H1 (cell line): ENCODE results near the gene ESRP2. TPM values are rescaled to one million over a fixed set of nuclear protein-coding genes. Genes with fewer than 3 reads are reported as not detected.

Source experiments
- FOSL1 ChIP-seq: IDR thresholded peaks from 2 replicates; pipeline ENCODE4 v1.6.1; 2011; ENCODE audit warnings: mild to moderate bottlenecking, low read depth, low read length, moderate library complexity; ENCODE audit not compliant: insufficient read depth
- HDAC6 ChIP-seq: IDR thresholded peaks from one replicate; pipeline ENCODE4 v1.7.1; 2012; ENCODE audit warnings: low read depth, mild to moderate bottlenecking, inconsistent platforms, low read length, moderate library complexity
- MAFK ChIP-seq: IDR thresholded peaks from 2 replicates; pipeline ENCODE4 v1.6.1; 2012; ENCODE audit warnings: low read depth, mild to moderate bottlenecking, improper control_type of control experiment, low read length
- NRF1 ChIP-seq: IDR thresholded peaks from 2 replicates; pipeline ENCODE4 v1.6.1; 2011; ENCODE audit warnings: mild to moderate bottlenecking, low read depth, low read length, improper control_type of control experiment
- SIN3A ChIP-seq, 2 experiments: IDR thresholded peaks in 1 of 2; conservative IDR thresholded peaks in 1 of 2; 2 replicates each; pipeline ENCODE4 v1.6.1; 2011 to 2012; ENCODE audit warnings: low read length in 2 of 2, improper control_type of control experiment in 1 of 2, low read depth in 1 of 2, mild to moderate bottlenecking in 1 of 2
- SP4 ChIP-seq: IDR thresholded peaks from 2 replicates; pipeline ENCODE4 v1.6.1; 2012; ENCODE audit warnings: low read length, inconsistent platforms
- TEAD4 ChIP-seq: IDR thresholded peaks from 2 replicates; pipeline ENCODE4 v1.6.1; 2012; ENCODE audit warnings: low read depth, low read length, inconsistent platforms, mixed read lengths
- polyA plus RNA-seq, 7 experiments: library from polyadenylated mRNA; depleted of rRNA in 3 of 7; stranded (reverse) in 5 of 7; unstranded in 2 of 7; fragments of >200 nt in 5 of 7; fragments of 200-250 nt in 2 of 7; gene quantifications; 1 replicate in 5 of 7; 2 replicates in 1 of 7; 4 replicates in 1 of 7; pipeline versions ENCODE4 v1.2.1 to v1.2.3, GENCODE V29; 2011 to 2013; ENCODE audit warnings: missing spikeins in 2 of 7, mixed read lengths in 2 of 7
- total RNA-seq: library from RNA; stranded (reverse); fragmentation: NEBNext Ultra II Directional; extraction: Animal tissue kit (Norgen Biotek cat#: 25700); gene quantifications from 2 replicates; pipeline ENCODE4 v1.2.1, GENCODE V29; 2021
- TF ChIP-seq, protein P1 (sequence below): IDR thresholded peaks from 2 replicates; pipeline ENCODE4 v1.6.1; 2012; ENCODE audit warnings: inconsistent platforms
- TF ChIP-seq, protein P2 (sequence below): IDR thresholded peaks from 2 replicates; pipeline ENCODE4 v1.6.1; 2012; ENCODE audit warnings: inconsistent platforms

The ESRP2 gene
- total and polyA plus RNA-seq, 2 of the 8 experiments (the other 6 are each of a cell fraction or from before 2014, with no cell fraction given), result 35.1 to 45.8 TPM

- TF ChIP-seq HDAC6 (no peak), MAFK (no peak), SIN3A (conservative IDR thresholded peaks at IDR 0.05 in 1 of 2, IDR thresholded peaks at IDR 0.05 in 1 of 2; ENCODE audit: low read depth in 1 of 2, low read length in 2 of 2) (0 out of 4 replicates have a peak, but pooled peaks of 1 of the 2 experiments have one; percentile 47), TEAD4 (peak; percentile 100), FOSL1 (no peak), NRF1 (peak; percentile 44; the same call in 1 of the 2 replicates), SP4 (no peak)
- TF ChIP-seq, protein P1, sequence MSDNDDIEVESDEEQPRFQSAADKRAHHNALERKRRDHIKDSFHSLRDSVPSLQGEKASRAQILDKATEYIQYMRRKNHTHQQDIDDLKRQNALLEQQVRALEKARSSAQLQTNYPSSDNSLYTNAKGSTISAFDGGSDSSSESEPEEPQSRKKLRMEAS, result 0 out of 2 replicates have a peak, but pooled peaks have one; percentile 36
- TF ChIP-seq, protein P2, sequence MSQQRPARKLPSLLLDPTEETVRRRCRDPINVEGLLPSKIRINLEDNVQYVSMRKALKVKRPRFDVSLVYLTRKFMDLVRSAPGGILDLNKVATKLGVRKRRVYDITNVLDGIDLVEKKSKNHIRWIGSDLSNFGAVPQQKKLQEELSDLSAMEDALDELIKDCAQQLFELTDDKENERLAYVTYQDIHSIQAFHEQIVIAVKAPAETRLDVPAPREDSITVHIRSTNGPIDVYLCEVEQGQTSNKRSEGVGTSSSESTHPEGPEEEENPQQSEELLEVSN, result peak; percentile 77
Measured at GRCh38 chr16:68237243-68238028, 1.5 kb upstream of the ESRP2 start (continued).
